Activated naive CD8-positive, alpha-beta T cell treated with anti-CD3 and anti-CD28 coated beads, Interleukin-2, amount 10 ng/mL, durations not matched to agents 7 days and 5 days (primary cell): ENCODE measurements around the gene RXRA. TPM values are rescaled to one million over a fixed set of nuclear protein-coding genes. Genes with fewer than 3 reads are reported as not detected.

ENCODE experiments used
- ATAC-seq: fragments of 150-1000 bp; cut with Tn5 transposase; one replicate; pipeline ENCODE4 v1.10.0; 2021; ENCODE audit warnings: low read depth, moderate library complexity
- POLR2A ChIA-PET: fragments of 350-600 bp; sonication (Branson Sonifier 250); formaldehyde crosslinking; loops from one replicate; lab custom pipeline; 2021; ENCODE audit warnings: antibody characterized with exemption; lab: Charles Lee
- DNase-seq: peaks from one replicate; pipeline ENCODE4 v3.0.0; 2021
- H3K27ac Mint-ChIP-seq: one replicate; pipeline ENCODE4 v1.8.0; 2022; ENCODE audit warnings: mild to moderate bottlenecking, mixed read lengths
- H3K27me3 Mint-ChIP-seq: one replicate; pipeline ENCODE4 v1.8.0; 2022; ENCODE audit warnings: mild to moderate bottlenecking, moderate library complexity, mixed read lengths
- H3K36me3 Mint-ChIP-seq: one replicate; pipeline ENCODE4 v1.8.0; 2021; ENCODE audit warnings: mild to moderate bottlenecking, mixed read lengths
- H3K4me1 Mint-ChIP-seq: one replicate; pipeline ENCODE4 v1.8.0; 2021; ENCODE audit warnings: mixed read lengths
- H3K4me3 Mint-ChIP-seq: one replicate; pipeline ENCODE4 v1.8.0; 2022; ENCODE audit warnings: mild to moderate bottlenecking, moderate library complexity, mixed read lengths
- H3K9me3 Mint-ChIP-seq: one replicate; pipeline ENCODE4 v1.8.0; 2021; ENCODE audit warnings: mixed read lengths
- total RNA-seq, 2 experiments: library from RNA; stranded (reverse); gene quantifications; one replicate each; pipeline ENCODE4 v1.2.3, GENCODE V29; 2021

RXRA gene
- total RNA-seq, 2 experiments from 2014 or later, result 5.6 to 7.1 TPM

DNA sequence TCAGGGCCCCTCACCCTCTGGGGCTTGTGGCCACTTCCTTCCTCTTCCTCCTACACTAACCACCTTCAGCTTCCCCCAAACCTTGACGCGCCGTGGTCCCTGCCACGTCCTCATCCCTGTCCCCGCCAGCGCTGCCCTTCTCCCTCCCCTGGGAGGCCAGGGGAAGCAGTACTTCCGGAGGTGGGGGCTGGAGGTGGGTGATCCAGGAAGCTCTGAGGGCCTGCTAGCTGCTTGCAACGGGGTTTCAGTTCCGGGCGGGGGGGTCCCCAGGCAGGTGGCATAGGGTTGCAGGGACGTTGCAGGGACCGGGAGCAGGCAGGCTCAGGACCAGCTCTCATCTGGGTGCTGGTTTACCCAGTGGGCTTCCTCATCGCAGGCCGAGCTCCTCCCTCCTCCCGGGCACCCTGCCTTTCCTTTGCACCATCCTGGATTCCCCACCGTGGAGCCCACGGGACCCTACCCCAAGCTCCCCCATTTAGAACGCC is 70.0 kb downstream of the RXRA start:
- DNase-seq, result peak; percentile 67
- ATAC-seq, result peak; percentile 34
- Mint-ChIP-seq H3K9me3 (peaks cover 3% of the 10 kb centered on the region), H3K4me1 (peaks cover 42% of the 10 kb centered on the region), H3K27me3 (peaks cover 6% of the 10 kb centered on the region), H3K36me3 (peaks cover 4% of the 10 kb centered on the region), H3K4me3 (peak overlapping the region; percentile 77), H3K27ac (peak overlapping the region; percentile 81)
- POLR2A ChIA-PET, result interaction anchor here (0.6 to 2.0 kb wide), 4 partner anchors 8 to 235 kb away, joined by 3 to 13 read pairs (median 4); no protein-coding TSS in a partner anchor

DNA sequence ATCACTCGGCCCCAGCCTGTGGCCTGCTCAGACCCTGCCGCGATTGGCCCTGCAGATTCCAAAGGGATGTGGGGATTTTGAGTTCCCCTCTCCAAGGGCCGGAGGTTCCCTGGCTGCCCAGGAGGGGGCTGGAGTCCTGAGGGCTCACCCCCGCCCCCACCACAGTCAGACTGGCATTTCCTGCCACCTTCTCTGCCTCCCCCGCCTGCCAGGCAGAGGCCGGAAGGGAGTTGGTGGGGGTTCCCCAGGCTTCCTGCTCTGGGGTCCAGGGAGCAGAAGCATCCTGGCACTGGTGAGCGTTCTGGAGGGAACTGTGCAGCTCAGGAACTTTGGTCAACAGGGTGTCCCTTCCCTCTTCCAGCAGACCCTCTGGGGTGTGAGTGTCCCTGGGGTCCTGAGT is 70.6 kb downstream of the RXRA start:
- peak; percentile 8 for ATAC-seq
- Mint-ChIP-seq H3K9me3 (peaks cover 3% of the 10 kb centered on the region), H3K4me1 (peaks cover 38% of the 10 kb centered on the region), H3K4me3 (peak overlapping the region; percentile 77), H3K36me3 (peaks cover 4% of the 10 kb centered on the region), H3K27ac (peak overlapping the region; percentile 81), H3K27me3 (peaks cover 6% of the 10 kb centered on the region)
- peak; percentile 53 for DNase-seq
- POLR2A ChIA-PET, result interaction anchor here (1.2 to 2.0 kb wide), 2 partner anchors 10 to 59 kb away, joined by 3 to 13 read pairs; no protein-coding TSS in a partner anchor

GRCh38 chr9:134398756-134399155 is 72.5 kb downstream of the RXRA start:
- Mint-ChIP-seq H3K4me3 (no peak overlapping the region), H3K27ac (no peak overlapping the region), H3K9me3 (peaks cover 3% of the 10 kb centered on the region), H3K36me3 (peaks cover 4% of the 10 kb centered on the region), H3K4me1 (peaks cover 30% of the 10 kb centered on the region), H3K27me3 (peaks cover 6% of the 10 kb centered on the region)
- POLR2A ChIA-PET, result no interaction called here
- DNase-seq, result no peak
- ATAC-seq, result no peak

DNA sequence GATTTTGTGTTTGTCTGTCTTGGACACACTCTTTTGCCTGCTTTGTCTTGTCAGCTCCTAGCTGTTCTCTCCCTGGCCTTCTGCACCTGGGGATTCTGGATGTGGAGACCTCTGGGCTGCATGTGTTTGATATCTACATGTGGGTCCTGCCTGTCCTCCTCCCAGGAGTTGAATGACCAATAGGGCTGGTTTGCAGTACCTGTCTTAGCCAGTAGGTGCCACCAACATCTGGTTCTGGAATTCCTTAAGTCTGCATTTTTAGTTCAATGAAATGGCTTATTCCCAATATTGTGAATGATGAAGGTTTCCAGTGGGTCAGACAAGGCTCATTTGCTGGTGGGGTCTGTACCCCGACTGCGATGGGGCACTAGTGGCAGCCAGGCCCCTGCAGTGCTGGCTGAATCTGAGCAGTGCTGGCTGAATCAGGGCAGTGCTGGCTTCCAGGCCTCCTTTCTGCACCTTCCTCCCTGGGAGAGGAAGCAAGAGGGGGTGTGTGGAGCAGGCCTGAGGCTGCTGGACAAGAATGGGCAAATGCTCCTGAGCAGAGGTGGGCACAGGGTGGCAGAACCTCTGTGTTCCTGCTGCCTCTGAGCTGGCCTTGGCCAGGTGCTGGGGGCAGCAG is 73.3 kb downstream of the RXRA start:
- DNase-seq (no peak), ATAC-seq (no peak)
- H3K36me3 Mint-ChIP-seq, result no peaks in the 10 kb centered on the region
- H3K27me3 Mint-ChIP-seq, result peaks cover 11% of the 10 kb centered on the region
- H3K9me3 Mint-ChIP-seq, result no peaks in the 10 kb centered on the region
- no peak overlapping the region for H3K4me3 Mint-ChIP-seq
- H3K4me1 Mint-ChIP-seq, result peaks cover 34% of the 10 kb centered on the region
- no peak overlapping the region for H3K27ac Mint-ChIP-seq
- POLR2A ChIA-PET, result no interaction called here

GRCh38 chr9:134400283-134400682 is 74.0 kb downstream of the RXRA start:
- H3K27ac Mint-ChIP-seq, result no peak overlapping the region
- no peaks in the 10 kb centered on the region for H3K9me3 Mint-ChIP-seq
- H3K27me3 Mint-ChIP-seq, result peaks cover 11% of the 10 kb centered on the region
- DNase-seq (no peak), ATAC-seq (no peak)
- POLR2A ChIA-PET, result no interaction called here
- no peak overlapping the region for H3K4me3 Mint-ChIP-seq
- peaks cover 36% of the 10 kb centered on the region for H3K4me1 Mint-ChIP-seq
- H3K36me3 Mint-ChIP-seq, result no peaks in the 10 kb centered on the region

- no peaks in the 10 kb centered on the region for H3K9me3 Mint-ChIP-seq
- H3K27ac Mint-ChIP-seq, result no peak overlapping the region
- ATAC-seq (no peak), DNase-seq (no peak)
- H3K4me3 Mint-ChIP-seq, result no peak overlapping the region
- POLR2A ChIA-PET, result no interaction called here
- no peaks in the 10 kb centered on the region for H3K36me3 Mint-ChIP-seq
- peaks cover 34% of the 10 kb centered on the region for H3K4me1 Mint-ChIP-seq
- H3K27me3 Mint-ChIP-seq, result peaks cover 18% of the 10 kb centered on the region
Observed at GRCh38 chr9:134401391-134401790, 75.1 kb downstream of the RXRA start.

- Mint-ChIP-seq H3K36me3 (no peaks in the 10 kb centered on the region), H3K4me1 (peaks cover 31% of the 10 kb centered on the region), H3K9me3 (no peaks in the 10 kb centered on the region), H3K4me3 (no peak overlapping the region), H3K27me3 (peaks cover 18% of the 10 kb centered on the region), H3K27ac (no peak overlapping the region)
- POLR2A ChIA-PET, result interaction anchor here (1.4 kb wide), 1 partner anchor 10 kb away, joined by 3 read pairs; no protein-coding TSS in a partner anchor
- ATAC-seq (no peak), DNase-seq (no peak)
Observed at GRCh38 chr9:134402182-134402581, 75.9 kb downstream of the RXRA start.

- DNase-seq, result no peak
- H3K4me1 Mint-ChIP-seq, result peaks cover 25% of the 10 kb centered on the region
- H3K27me3 Mint-ChIP-seq, result peaks cover 12% of the 10 kb centered on the region
- POLR2A ChIA-PET, result interaction anchor here (1.4 to 1.6 kb wide), 2 partner anchors 7 to 11 kb away, joined by 3 to 5 read pairs; no protein-coding TSS in a partner anchor
- no peaks in the 10 kb centered on the region for H3K36me3 Mint-ChIP-seq
- H3K4me3 Mint-ChIP-seq, result no peak overlapping the region
- no peak overlapping the region for H3K27ac Mint-ChIP-seq
- ATAC-seq, result no peak
- H3K9me3 Mint-ChIP-seq, result no peaks in the 10 kb centered on the region
Observed at GRCh38 chr9:134403292-134403681, 77.0 kb downstream of the RXRA start.

- peak; percentile 28 for ATAC-seq
- Mint-ChIP-seq H3K27ac (peak overlapping the region; percentile 63), H3K27me3 (peaks cover 12% of the 10 kb centered on the region), H3K9me3 (no peaks in the 10 kb centered on the region), H3K4me3 (peak overlapping the region; percentile 42), H3K36me3 (no peaks in the 10 kb centered on the region), H3K4me1 (peaks cover 25% of the 10 kb centered on the region)
- peak; percentile 57 for DNase-seq
- POLR2A ChIA-PET, result interaction anchor here (1.3 to 1.6 kb wide), 3 partner anchors 8 to 12 kb away, joined by 3 to 5 read pairs (median 5); no protein-coding TSS in a partner anchor
Observed at GRCh38 chr9:134403682-134404301, 77.5 kb downstream of the RXRA start.

DNA sequence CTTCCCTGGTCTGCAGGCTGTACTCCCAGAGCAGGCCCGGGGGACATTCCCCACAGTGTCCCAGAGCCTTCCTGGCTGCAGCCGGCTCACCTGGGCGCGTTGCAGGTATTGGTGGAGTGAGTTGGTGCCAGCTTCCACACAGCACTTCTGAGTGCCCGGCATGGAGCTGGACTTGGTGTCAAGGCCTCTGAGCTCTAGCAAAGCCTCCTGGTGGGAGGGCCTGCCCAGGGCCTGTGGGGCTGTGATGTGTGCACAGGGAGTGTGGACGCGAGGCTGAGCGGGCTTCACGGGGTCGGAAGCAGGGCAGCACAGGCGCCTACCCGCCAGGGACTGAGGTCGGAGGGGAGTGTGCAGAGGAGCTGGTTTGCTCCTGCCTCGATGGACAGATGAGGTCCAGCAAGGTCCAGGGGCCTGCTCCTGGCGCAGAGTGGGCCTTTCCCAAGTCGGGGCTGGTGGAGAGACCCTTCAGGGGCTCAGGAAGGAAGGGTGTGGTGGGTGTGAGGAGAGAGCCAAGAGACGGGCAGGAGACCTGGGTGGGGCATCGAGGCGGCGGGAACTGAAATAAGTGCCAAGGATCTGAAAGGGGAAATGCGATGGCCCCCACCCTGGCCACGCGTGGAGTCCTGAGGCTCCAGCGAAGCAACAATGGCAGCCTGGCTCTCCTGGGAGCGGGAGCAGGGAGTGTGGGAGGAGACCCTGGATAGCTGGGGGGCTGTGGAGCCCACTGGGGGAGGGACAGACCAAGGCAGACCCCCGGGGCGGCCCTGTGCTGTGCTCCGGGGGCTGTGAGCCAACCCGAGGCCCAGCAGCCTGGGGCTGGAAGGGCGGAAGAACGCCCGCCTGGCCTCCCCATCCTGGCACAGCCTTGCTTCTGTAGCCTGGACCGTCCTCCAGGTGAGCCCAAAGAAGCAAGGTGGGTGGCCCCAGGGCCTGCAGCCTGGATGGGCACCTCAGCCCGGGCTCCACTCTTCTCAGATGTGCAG is 78.4 kb downstream of the RXRA start:
- Mint-ChIP-seq H3K27me3 (peaks cover 12% of the 10 kb centered on the region), H3K36me3 (no peaks in the 10 kb centered on the region), H3K9me3 (no peaks in the 10 kb centered on the region), H3K4me3 (peak overlapping the region; percentile 25), H3K4me1 (peaks cover 25% of the 10 kb centered on the region), H3K27ac (peak overlapping the region; percentile 63)
- POLR2A ChIA-PET, result interaction anchor here (0.9 to 1.6 kb wide), 3 partner anchors 9 to 22 kb away, joined by 3 to 5 read pairs (median 5); no protein-coding TSS in a partner anchor
- ATAC-seq, result no peak
- no peak for DNase-seq

DNA sequence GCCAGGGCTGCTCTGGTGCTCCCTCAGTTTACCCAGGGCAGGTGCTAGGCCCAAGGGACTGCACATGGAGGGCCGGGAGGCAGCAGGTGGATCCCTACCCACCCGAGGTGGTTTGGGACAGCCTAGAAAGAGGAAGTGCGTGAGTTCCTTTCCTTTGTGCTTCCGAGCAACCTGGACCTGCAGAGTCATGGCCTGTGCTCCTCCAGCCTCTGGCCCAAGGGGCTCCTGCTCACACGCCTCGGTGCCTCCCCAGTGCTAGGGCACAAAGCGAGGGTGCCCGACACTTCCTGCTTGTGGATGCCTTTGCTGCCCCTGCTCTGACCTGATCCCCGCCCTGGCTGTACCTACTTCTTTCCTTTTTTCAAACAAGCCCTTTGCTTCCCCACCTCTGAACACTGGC is 79.3 kb downstream of the RXRA start:
- no peak for ATAC-seq
- peak overlapping the region; percentile 20 for H3K27ac Mint-ChIP-seq
- no peak overlapping the region for H3K4me3 Mint-ChIP-seq
- POLR2A ChIA-PET, result no interaction called here
- no peaks in the 10 kb centered on the region for H3K36me3 Mint-ChIP-seq
- no peak for DNase-seq
- peaks cover 12% of the 10 kb centered on the region for H3K27me3 Mint-ChIP-seq
- no peaks in the 10 kb centered on the region for H3K9me3 Mint-ChIP-seq
- H3K4me1 Mint-ChIP-seq, result peaks cover 25% of the 10 kb centered on the region

DNA sequence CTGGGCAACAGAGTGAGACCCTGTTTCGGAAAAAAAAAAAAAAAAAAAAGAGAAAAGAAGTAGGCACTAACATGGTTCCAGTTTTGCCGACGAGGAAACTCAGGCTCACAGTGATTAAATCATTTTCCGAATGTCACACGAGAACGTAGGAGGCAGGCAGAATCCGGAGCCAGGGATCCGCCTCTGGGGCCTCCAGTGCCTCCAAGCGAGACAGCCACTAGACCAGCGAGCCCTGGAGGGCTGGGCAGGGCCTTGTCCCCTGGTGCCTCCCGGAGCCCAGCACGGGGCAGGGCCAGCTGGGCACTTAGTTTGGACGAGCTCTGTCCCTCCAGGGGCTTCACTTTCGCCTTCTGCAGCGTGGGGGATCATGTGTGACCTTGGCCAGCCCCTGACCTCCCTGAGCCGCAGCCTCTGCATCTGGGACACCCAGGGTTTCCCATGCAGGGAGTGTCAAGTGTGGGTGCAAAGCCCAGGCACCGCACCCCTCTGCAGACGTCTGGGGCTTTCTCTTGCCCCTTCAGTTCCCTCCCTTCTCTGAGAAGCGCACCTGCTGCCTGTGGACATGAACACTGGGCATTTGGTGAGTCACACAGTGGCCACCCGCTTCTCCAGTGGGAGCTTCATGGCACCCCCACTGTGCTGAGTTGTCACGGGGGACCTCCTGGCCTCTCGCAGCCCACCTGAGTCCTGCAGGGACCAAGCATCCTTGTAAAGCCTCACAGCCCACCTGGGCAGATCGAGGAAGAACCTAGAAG is 80.3 kb downstream of the RXRA start:
- POLR2A ChIA-PET, result interaction anchor here (1.0 to 1.7 kb wide), 3 partner anchors 10 to 22 kb away, joined by 3 to 13 read pairs (median 8); no protein-coding TSS in a partner anchor
- no peaks in the 10 kb centered on the region for H3K9me3 Mint-ChIP-seq
- no peaks in the 10 kb centered on the region for H3K36me3 Mint-ChIP-seq
- ATAC-seq (no peak), DNase-seq (no peak)
- H3K4me3 Mint-ChIP-seq, result peak overlapping the region; percentile 73
- no peak overlapping the region for H3K27ac Mint-ChIP-seq
- H3K27me3 Mint-ChIP-seq, result peaks cover 12% of the 10 kb centered on the region
- H3K4me1 Mint-ChIP-seq, result peaks cover 25% of the 10 kb centered on the region
